Measurements from ENCODE around the gene AP4E1. TPM values are rescaled to one million over a fixed set of nuclear protein-coding genes. Genes with fewer than 3 reads are reported as not detected.

AP4E1 gene
- total and polyA plus RNA-seq, 2 of the 8 experiments (the other 6 are each of a cell fraction or from before 2014, with no cell fraction given): 1.4 to 10.9 TPM

GRCh38 chr15:51046016-51046415 is 137.5 kb downstream of the AP4E1 start:
- Histone ChIP-seq H3K56ac (replicated peaks; ENCODE audit: insufficient read length, low read depth, low read length) (no peak overlapping the region), H3K23me2 (ENCODE audit: low read depth, low read length) (no peaks in the 10 kb centered on the region), H2BK120ac (replicated peaks; ENCODE audit: low read depth, low read length) (no peak overlapping the region), H3K27me3 (replicated peaks in 1 of 4; ENCODE audit: control insufficient read depth in 3 of 4, extremely low read depth in 1 of 4, insufficient read depth in 3 of 4, low read length in 3 of 4) (no peaks in the 10 kb centered on the region), H2BK5ac (ENCODE audit: low read depth, low read length) (no peak overlapping the region), H2BK15ac (ENCODE audit: low read length) (no peak overlapping the region), H3K79me1 (ENCODE audit: low read depth, low read length) (no peaks in the 10 kb centered on the region), H3K23ac (ENCODE audit: insufficient read length) (no peak overlapping the region), H2AFZ (ENCODE audit: low read length) (no peak overlapping the region), H3K79me2 (ENCODE audit: control insufficient read depth in 1 of 2, insufficient read depth in 2 of 2, low read length in 2 of 2) (no peaks in the 10 kb centered on the region), H4K20me1 (replicated peaks in 1 of 2; ENCODE audit: control insufficient read depth in 1 of 2, insufficient read depth in 2 of 2, low read length in 2 of 2) (no peaks in the 10 kb centered on the region), H3K27ac (ENCODE audit: low read depth, low read length) (no peak overlapping the region), H3K4me2 (ENCODE audit: insufficient read depth in 1 of 2, low read depth in 2 of 2, low read length in 2 of 2) (no peak overlapping the region), H3K9ac (replicated peaks in 1 of 4; ENCODE audit: extremely low read depth in 1 of 4, low read depth in 3 of 4, low read length in 3 of 4) (no peak overlapping the region), H2AK5ac (ENCODE audit: low read depth, low read length) (no peak overlapping the region), H3K36me3 (ENCODE audit: control insufficient read depth in 2 of 4, insufficient read depth in 4 of 4, low read length in 3 of 4) (no peaks in the 10 kb centered on the region), H3K9me3 (ENCODE audit: insufficient read depth in 2 of 2, low read depth in 1 of 2, low read length in 1 of 2) (peaks cover 0 to 2% of the 10 kb centered on the region in 2 experiments; a peak in 1 of 4 replicates), H4K91ac (replicated peaks; ENCODE audit: insufficient read length, low read length) (no peak overlapping the region), H4K5ac (ENCODE audit: insufficient read length, low read depth, low read length) (no peak overlapping the region), H3K4me1 (replicated peaks in 1 of 4; ENCODE audit: control insufficient read depth in 3 of 4, insufficient read depth in 4 of 4, low read length in 3 of 4) (peaks cover 0 to 4% (median 0%) of the 10 kb centered on the region in 4 experiments; a peak in 1 of 7 replicates), H2BK20ac (ENCODE audit: low read length) (no peak overlapping the region), H3K4me3 (ENCODE audit: extremely low read depth in 1 of 4, insufficient read depth in 2 of 4, low read depth in 3 of 4, low read length in 4 of 4) (no peak overlapping the region), H4K8ac (ENCODE audit: extremely low read depth, insufficient read depth, low read length) (no peak overlapping the region), H2BK12ac (ENCODE audit: low read depth, low read length) (no peak overlapping the region), H3K4ac (replicated peaks; ENCODE audit: insufficient read length, low read depth, low read length) (no peak overlapping the region), H3K18ac (ENCODE audit: extremely low read depth, low read length) (no peak overlapping the region), H3K14ac (ENCODE audit: insufficient read length) (no peak overlapping the region)
- CTCF ChIA-PET (ENCODE audit: partially characterized antibody): no interaction called here
- 86% methylated on average over 2 of the region's 2 CpGs; no CpG with 5 or more reads in 1 of the 2 experiments for WGBS, 2 experiments (ENCODE audit: extremely low coverage in 1 of 2, insufficient coverage in 1 of 2, insufficient read length in 1 of 2, insufficient replicate concordance in 2 of 2, low coverage in 1 of 2, low lambda C conversion rate in 2 of 2, missing lambda C conversion rate in 1 of 2)
- POLR2A ChIA-PET (ENCODE audit: partially characterized antibody): no interaction called here
- TF ChIP-seq POU5F1 (IDR thresholded peaks at IDR 0.05; ENCODE audit: low read depth, low read length) (no peak), SP2 (IDR thresholded peaks at IDR 0.05; ENCODE audit: low read length) (no peak), TBP (IDR thresholded peaks at IDR 0.05; ENCODE audit: low read depth, low read length) (no peak), RXRA (IDR thresholded peaks at IDR 0.05; ENCODE audit: insufficient read depth, low read depth, low read length) (no peak), EZH2 (IDR thresholded peaks at IDR 0.05; ENCODE audit: low read depth, low read length, severe bottlenecking) (no peak), POLR2A (IDR thresholded peaks at IDR 0.05; ENCODE audit: control extremely low read depth in 1 of 2, low read depth in 2 of 2, low read length in 2 of 2) (no peak), CTCF (IDR thresholded peaks at IDR 0.05; ENCODE audit: control extremely low read depth in 1 of 3, insufficient read depth in 1 of 3, low read depth in 1 of 3, low read length in 3 of 3) (no peak), KDM1A (IDR thresholded peaks at IDR 0.05; ENCODE audit: borderline replicate concordance, low read length) (no peak), CBX5 (IDR thresholded peaks at IDR 0.05; ENCODE audit: low read depth, low read length) (no peak), RAD21 (IDR thresholded peaks at IDR 0.05 in 1 of 2, conservative IDR thresholded peaks at IDR 0.05 in 1 of 2; ENCODE audit: low read depth in 2 of 2, low read length in 2 of 2) (no peak), KDM5A (IDR thresholded peaks at IDR 0.05; ENCODE audit: low read length) (no peak)
- FAIRE-seq (no peak), DNase-seq (ENCODE audit: low read depth in 1 of 2, low spot score in 2 of 2) (no peak)
